Uterus (tissue), 2 donors: ENCODE results near the gene SRSF5.

Experiments
- CTCF ChIP-seq, 4 experiments: fragments of 200-600 bp in 2 of 4; fragments of 450-650 bp in 2 of 4; sonication (generic) in 2 of 4; IDR thresholded peaks; one replicate each; pipeline ENCODE4 v1.5.1; 2016 to 2019; ENCODE audit warnings: antibody characterized with exemption in 4 of 4, mild to moderate bottlenecking in 2 of 4, moderate library complexity in 1 of 4
- POLR2A ChIP-seq, 2 donors: fragments of 450-650 bp; IDR thresholded peaks; one replicate each; pipeline ENCODE4 v1.6.1; 2016; ENCODE audit warnings: antibody characterized with exemption in 2 of 2, mild to moderate bottlenecking in 1 of 2, moderate library complexity in 1 of 2

GRCh38 chr14:69812711-69813110 lies 45.8 kb downstream of the SRSF5 start:
- TF ChIP-seq CTCF (IDR thresholded peaks at IDR 0.05) (no peak), POLR2A (IDR thresholded peaks at IDR 0.05) (no peak)
